Nephron progenitor cell (in vitro differentiated cells): Measurements from ENCODE around the gene SIL1.

Experiments used
- DNase-seq: peaks from one replicate; pipeline ENCODE4 v3.0.0; 2021
- H3K27ac Mint-ChIP-seq: 2 replicates; pipeline ENCODE4 v1.8.0; 2021; ENCODE audit warnings: mild to moderate bottlenecking, moderate library complexity, mixed read lengths
- H3K27me3 Mint-ChIP-seq: 2 replicates; pipeline ENCODE4 v1.8.0; 2021; ENCODE audit warnings: mild to moderate bottlenecking, low read depth, mixed read lengths; ENCODE audit not compliant: poor library complexity
- H3K36me3 Mint-ChIP-seq: 2 replicates; pipeline ENCODE4 v1.8.0; 2021; ENCODE audit warnings: low read depth, mixed read lengths
- H3K4me1 Mint-ChIP-seq: 2 replicates; pipeline ENCODE4 v1.8.0; 2021; ENCODE audit warnings: mixed read lengths
- H3K4me3 Mint-ChIP-seq: 2 replicates; pipeline ENCODE4 v1.8.0; 2021; ENCODE audit warnings: mild to moderate bottlenecking, moderate library complexity, mixed read lengths
- H3K9me3 Mint-ChIP-seq: 2 replicates; pipeline ENCODE4 v1.8.0; 2021; ENCODE audit warnings: mild to moderate bottlenecking, moderate library complexity, mixed read lengths
- TF ChIP-seq, protein P1 (sequence below): fragments of 200-600 bp; sonication (generic); IDR thresholded peaks from 2 replicates; pipeline ENCODE4 v1.5.0; 2021; ENCODE audit warnings: antibody characterized with exemption

The SIL1 gene

DNA sequence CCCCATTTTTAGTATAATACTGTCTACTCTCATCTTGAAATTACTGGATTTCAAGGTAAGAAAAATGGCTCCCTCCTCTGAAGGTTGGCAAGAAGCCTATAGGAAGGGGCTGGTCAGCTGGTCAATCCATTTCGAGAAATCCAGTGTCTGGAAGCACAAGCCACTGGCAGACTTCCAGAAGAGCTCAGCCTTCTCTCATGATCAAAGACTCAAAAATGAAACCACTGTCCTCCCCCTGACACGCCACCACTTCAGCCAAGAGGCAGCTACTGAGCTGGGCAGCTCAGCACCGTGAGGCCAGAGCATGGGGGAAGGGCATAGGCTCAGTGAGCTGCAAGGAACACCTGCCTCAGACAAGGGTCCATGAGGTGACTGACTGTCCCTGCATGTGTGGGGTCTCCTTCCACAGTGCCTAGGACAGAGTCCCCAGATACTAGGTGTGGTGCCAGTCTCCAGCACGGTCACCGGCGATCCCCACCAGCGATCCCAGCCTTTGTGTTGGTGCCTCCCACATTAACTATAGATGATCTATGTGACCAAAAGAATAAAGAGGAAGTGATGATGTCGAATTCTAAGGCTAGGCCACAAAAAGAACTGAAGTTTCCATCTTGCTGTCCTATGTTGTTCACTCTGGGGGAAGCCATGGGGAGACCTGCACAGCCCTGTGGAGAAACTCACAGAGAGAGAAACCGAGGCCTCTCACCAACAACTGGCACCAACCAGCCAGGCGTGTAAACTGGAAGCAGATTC is 222.9 kb downstream of the SIL1 start:
- no peak overlapping the region for H3K4me3 Mint-ChIP-seq
- peaks cover 13% of the 10 kb centered on the region for H3K27me3 Mint-ChIP-seq
- no peak for DNase-seq
- peak overlapping the region; percentile 28 for H3K27ac Mint-ChIP-seq
- H3K4me1 Mint-ChIP-seq = peaks cover 54% of the 10 kb centered on the region
- H3K36me3 Mint-ChIP-seq = no peaks in the 10 kb centered on the region
- TF ChIP-seq, protein P1, sequence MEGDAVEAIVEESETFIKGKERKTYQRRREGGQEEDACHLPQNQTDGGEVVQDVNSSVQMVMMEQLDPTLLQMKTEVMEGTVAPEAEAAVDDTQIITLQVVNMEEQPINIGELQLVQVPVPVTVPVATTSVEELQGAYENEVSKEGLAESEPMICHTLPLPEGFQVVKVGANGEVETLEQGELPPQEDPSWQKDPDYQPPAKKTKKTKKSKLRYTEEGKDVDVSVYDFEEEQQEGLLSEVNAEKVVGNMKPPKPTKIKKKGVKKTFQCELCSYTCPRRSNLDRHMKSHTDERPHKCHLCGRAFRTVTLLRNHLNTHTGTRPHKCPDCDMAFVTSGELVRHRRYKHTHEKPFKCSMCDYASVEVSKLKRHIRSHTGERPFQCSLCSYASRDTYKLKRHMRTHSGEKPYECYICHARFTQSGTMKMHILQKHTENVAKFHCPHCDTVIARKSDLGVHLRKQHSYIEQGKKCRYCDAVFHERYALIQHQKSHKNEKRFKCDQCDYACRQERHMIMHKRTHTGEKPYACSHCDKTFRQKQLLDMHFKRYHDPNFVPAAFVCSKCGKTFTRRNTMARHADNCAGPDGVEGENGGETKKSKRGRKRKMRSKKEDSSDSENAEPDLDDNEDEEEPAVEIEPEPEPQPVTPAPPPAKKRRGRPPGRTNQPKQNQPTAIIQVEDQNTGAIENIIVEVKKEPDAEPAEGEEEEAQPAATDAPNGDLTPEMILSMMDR = no peak
- no peaks in the 10 kb centered on the region for H3K9me3 Mint-ChIP-seq

DNA sequence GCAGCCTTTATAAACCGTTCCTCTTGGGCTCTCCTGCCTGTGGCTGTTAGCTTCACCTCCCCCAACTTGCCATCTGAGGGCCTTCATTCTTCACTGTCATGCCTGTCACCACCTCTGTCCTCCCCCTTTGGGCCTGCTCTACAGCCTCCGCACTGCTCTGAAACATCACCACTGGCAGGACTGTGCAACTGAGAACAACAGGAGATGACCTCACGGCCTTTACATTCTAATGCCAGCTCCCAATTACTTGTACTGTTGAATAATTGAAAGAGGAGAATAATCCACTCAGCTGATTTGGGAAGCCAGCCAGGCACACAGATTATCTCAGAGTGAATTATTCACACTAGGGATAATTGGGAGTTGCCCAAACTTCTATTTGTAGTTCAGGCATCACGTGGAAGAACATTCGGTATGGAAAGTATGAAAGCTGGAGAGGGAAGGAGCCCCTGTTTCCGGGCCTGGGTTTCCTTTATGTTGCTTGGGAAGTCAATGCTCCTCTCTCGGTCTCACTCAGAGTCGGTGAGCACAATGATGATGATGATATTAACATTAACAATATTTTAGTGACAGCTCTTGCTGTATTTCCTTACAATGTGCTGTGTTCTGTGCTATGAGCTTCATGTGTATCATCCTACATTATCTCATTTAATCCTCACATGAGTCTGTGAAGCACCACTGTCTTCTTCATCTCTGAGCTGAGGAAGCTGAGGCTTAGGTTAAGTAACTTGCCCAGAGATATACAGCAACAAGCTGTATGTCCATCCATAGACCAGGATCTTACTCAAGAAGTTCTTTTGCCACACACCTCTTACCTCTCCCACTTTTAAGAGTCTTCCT is 223.7 kb downstream of the SIL1 start:
- peaks cover 11% of the 10 kb centered on the region for H3K27me3 Mint-ChIP-seq
- peak overlapping the region; percentile 88 for H3K27ac Mint-ChIP-seq
- TF ChIP-seq, protein P1 = no peak
- DNase-seq = peak; percentile 44
- no peaks in the 10 kb centered on the region for H3K36me3 Mint-ChIP-seq
- H3K9me3 Mint-ChIP-seq = no peaks in the 10 kb centered on the region
- H3K4me1 Mint-ChIP-seq = peaks cover 62% of the 10 kb centered on the region
- H3K4me3 Mint-ChIP-seq = peak overlapping the region; percentile 21

DNA sequence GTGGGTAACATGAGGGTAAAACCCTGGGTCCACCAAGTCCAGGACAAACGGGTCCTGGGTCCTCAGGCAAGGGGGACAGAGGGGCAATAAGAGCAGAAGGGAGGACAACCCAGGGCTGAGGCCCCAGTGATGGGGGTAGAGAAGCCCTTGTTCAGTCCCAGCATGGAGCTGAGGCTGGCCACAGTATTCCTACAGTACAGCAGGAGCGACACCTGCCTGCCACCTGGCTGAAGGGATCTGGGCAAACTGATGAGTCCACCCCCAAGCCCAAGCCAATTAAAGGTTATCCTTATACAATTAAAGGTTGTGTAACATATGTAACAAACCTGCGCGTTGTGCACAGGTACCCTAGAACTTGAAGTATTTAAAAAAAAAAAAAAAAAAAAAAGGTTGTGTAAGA is 225.3 kb downstream of the SIL1 start:
- Mint-ChIP-seq H3K9me3 (no peaks in the 10 kb centered on the region), H3K4me1 (peaks cover 78% of the 10 kb centered on the region), H3K36me3 (no peaks in the 10 kb centered on the region), H3K4me3 (no peak overlapping the region), H3K27me3 (peaks cover 8% of the 10 kb centered on the region), H3K27ac (no peak overlapping the region)
- TF ChIP-seq, protein P1 = no peak
- no peak for DNase-seq

DNA sequence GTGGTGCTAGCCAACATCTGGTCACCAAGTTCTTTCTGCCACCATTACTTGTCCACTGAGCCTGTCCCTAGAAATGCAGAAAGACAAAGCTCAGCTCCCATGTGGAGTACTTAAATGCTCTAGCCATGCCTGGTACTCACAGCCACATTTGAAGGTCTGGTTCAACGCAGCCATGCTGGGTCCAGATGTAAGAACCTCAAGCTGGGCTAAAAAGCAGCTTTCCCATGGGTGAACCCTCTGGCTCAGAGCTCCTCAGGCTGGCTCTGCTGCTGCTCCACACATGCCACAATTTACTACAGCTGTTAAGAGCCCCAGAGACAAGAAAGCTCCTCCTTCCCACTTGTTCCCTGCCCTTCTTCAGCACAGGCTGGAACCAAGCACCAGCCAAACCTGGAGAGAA is 225.9 kb downstream of the SIL1 start:
- Mint-ChIP-seq H3K27me3 (peaks cover 4% of the 10 kb centered on the region), H3K27ac (no peak overlapping the region), H3K9me3 (no peaks in the 10 kb centered on the region), H3K36me3 (no peaks in the 10 kb centered on the region), H3K4me1 (peaks cover 84% of the 10 kb centered on the region), H3K4me3 (no peak overlapping the region)
- DNase-seq = no peak
- TF ChIP-seq, protein P1 = no peak

DNA sequence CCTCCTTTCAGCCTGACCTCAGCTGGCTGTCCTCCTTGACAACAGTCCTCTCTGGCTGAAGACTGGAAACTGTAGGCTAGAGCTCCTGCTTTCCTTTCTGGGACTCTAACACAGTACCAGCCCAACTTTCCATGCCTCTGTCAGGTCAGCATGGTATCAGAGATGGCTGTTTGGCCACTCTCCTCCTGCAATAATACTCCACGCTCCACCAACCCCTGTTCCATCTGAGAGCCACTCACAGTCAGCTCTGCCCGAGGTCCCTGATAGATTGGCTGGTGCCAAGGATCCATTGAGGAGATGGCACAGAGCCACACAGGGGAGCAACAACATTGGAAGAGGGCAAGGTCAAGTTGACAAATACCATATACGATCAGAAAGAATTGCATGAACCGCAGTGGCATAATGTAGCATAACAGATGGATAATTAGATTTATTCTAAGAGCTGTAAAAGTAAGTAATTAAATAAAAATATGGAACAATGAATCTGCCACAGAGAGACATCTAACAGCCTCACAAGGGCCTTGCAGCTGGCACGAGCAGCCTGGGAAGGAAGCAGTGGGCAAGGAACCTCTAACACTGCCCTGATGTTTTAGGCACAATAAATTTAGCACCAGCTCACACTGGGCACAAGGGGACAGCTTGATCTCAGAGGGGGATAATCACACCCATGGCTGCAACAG is 228.7 kb downstream of the SIL1 start:
- Mint-ChIP-seq H3K36me3 (no peaks in the 10 kb centered on the region), H3K4me3 (no peak overlapping the region), H3K4me1 (peaks cover 96% of the 10 kb centered on the region), H3K27me3 (peaks cover 4% of the 10 kb centered on the region), H3K27ac (peak overlapping the region; percentile 20), H3K9me3 (no peaks in the 10 kb centered on the region)
- DNase-seq = no peak
- TF ChIP-seq, protein P1 = no peak
